Keratinocyte (primary cell): ENCODE results near the gene ECI1. TPM values are rescaled to one million over a fixed set of nuclear protein-coding genes. Genes with fewer than 3 reads are reported as not detected.

ENCODE experiments used
- DNase-seq: peaks from one replicate; pipeline ENCODE4 v3.0.0-alpha.2; 2011; ENCODE audit warnings: low read depth, missing footprints, low spot score
- FAIRE-seq: peaks from 2 replicates; lab custom pipeline; 2011; peaks lifted over from hg19 to GRCh38; lab: Jason Lieb, UNC
- H2AFZ ChIP-seq: 2 replicates; pipeline ENCODE4 v1.6.0; 2012; ENCODE audit warnings: low read length, control low read depth, inconsistent platforms; ENCODE audit not compliant: control insufficient read depth
- H3K27ac ChIP-seq: 2 replicates; pipeline ENCODE4 v1.5.1; 2011; ENCODE audit warnings: low read length; ENCODE audit not compliant: control insufficient read depth, insufficient read depth
- H3K27me3 ChIP-seq: 3 replicates; pipeline ENCODE4 v1.6.0; 2011; ENCODE audit warnings: low read length; ENCODE audit not compliant: control insufficient read depth, insufficient read depth; ENCODE audit errors: extremely low read depth
- H3K36me3 ChIP-seq, 2 experiments: 2 replicates in 1 of 2; 3 replicates in 1 of 2; pipeline ENCODE4 v1.5.1; 2011; ENCODE audit warnings: low read length in 2 of 2, mild to moderate bottlenecking in 1 of 2; ENCODE audit not compliant: control insufficient read depth in 2 of 2, insufficient read depth in 2 of 2; ENCODE audit errors: extremely low read depth in 1 of 2
- H3K4me1 ChIP-seq: 3 replicates; pipeline ENCODE4 v1.5.1; 2011; ENCODE audit warnings: low read length; ENCODE audit not compliant: control insufficient read depth, insufficient read depth; ENCODE audit errors: extremely low read depth
- H3K4me2 ChIP-seq: 3 replicates; pipeline ENCODE4 v1.6.0; 2011; ENCODE audit warnings: low read depth, low read length; ENCODE audit not compliant: control insufficient read depth, insufficient read depth; ENCODE audit errors: extremely low read depth
- H3K4me3 ChIP-seq, 3 experiments: fragments of 200-600 bp in 1 of 3; sonication (generic) in 1 of 3; 2 replicates in 2 of 3; 3 replicates in 1 of 3; pipeline ENCODE4 v1.5.1; 2011 to 2016; ENCODE audit warnings: low read length in 3 of 3, mild to moderate bottlenecking in 3 of 3, control low read depth in 2 of 3, inconsistent platforms in 1 of 3, low read depth in 1 of 3, mixed read lengths in 1 of 3, mixed run types in 1 of 3, moderate library complexity in 1 of 3; ENCODE audit not compliant: control insufficient read depth in 2 of 3, insufficient read depth in 2 of 3; ENCODE audit errors: extremely low read depth in 1 of 3
- H3K79me2 ChIP-seq: 2 replicates; pipeline ENCODE4 v1.6.0; 2012; ENCODE audit warnings: low read length; ENCODE audit not compliant: control insufficient read depth, insufficient read depth
- H3K9ac ChIP-seq: 3 replicates; pipeline ENCODE4 v1.6.0; 2011; ENCODE audit warnings: low read length; ENCODE audit not compliant: control insufficient read depth, insufficient read depth; ENCODE audit errors: extremely low read depth
- H3K9me1 ChIP-seq: 3 replicates; pipeline ENCODE4 v1.6.0; 2011; ENCODE audit warnings: low read length; ENCODE audit not compliant: control insufficient read depth, insufficient read depth; ENCODE audit errors: extremely low read depth
- H3K9me3 ChIP-seq: 2 replicates; pipeline ENCODE4 v1.5.1; 2012; ENCODE audit warnings: low read depth, low read length; ENCODE audit not compliant: control insufficient read depth
- H4K20me1 ChIP-seq: 3 replicates; pipeline ENCODE4 v1.6.0; 2011; ENCODE audit warnings: low read length; ENCODE audit not compliant: control insufficient read depth, insufficient read depth; ENCODE audit errors: extremely low read depth
- CTCF ChIP-seq, 3 experiments: IDR thresholded peaks in 1 of 3; conservative IDR thresholded peaks in 1 of 3; optimal IDR thresholded peaks in 1 of 3; 2 replicates in 2 of 3; 3 replicates in 1 of 3; pipeline versions ENCODE3 to v1.5.1; 2011; ENCODE audit warnings: low read length in 3 of 3, mild to moderate bottlenecking in 3 of 3, moderate library complexity in 2 of 3, control low read depth in 1 of 3, inconsistent platforms in 1 of 3; ENCODE audit not compliant: insufficient read depth in 2 of 3; ENCODE audit errors: extremely low read depth in 1 of 3
- EZH2 ChIP-seq: IDR thresholded peaks from one replicate; pipeline ENCODE4 v1.6.1; 2012; ENCODE audit warnings: inconsistent platforms, mild to moderate bottlenecking, low read length, moderate library complexity
- dilution Hi-C: fragments of 300-500 bp; cut with MboI; formaldehyde crosslinking; loops from one replicate; pipeline ENCODE4 v1.7.0; 2020; ENCODE audit warnings: low sequenced_read_pairs; ENCODE audit not compliant: extremely low pct_ligation_motif_present
- polyA plus RNA-seq, 5 experiments: library from polyadenylated mRNA; depleted of rRNA in 3 of 5; stranded (reverse) in 3 of 5; stranded (forward) in 1 of 5; unstranded in 1 of 5; fragments of >200 nt; gene quantifications; 1 replicate in 1 of 5; 2 replicates in 3 of 5; 3 replicates in 1 of 5; pipeline versions ENCODE4 v1.2.1 to v1.2.3, GENCODE V29; 2011 to 2012; ENCODE audit warnings: missing spikeins in 2 of 5, low read depth in 1 of 5, low replicate concordance in 1 of 5

The ECI1 gene
- polyA plus RNA-seq, 1 donor (not counting 4 experiments of a cell fraction or from before 2014, with no cell fraction given), result 19.7 TPM

- no peaks in the 10 kb centered on the region for H3K9me1 ChIP-seq
- H4K20me1 ChIP-seq, result peaks cover 14% of the 10 kb centered on the region
- H3K9ac ChIP-seq, result peak overlapping the region; percentile 80
- peaks cover 13% of the 10 kb centered on the region for H3K79me2 ChIP-seq
- H3K4me3 ChIP-seq, result peak overlapping the region; percentile 54 to 68 (median 64)
- peaks cover 17% of the 10 kb centered on the region for H3K4me1 ChIP-seq
- dilution Hi-C loops, result no loop called here
- H3K27me3 ChIP-seq, result no peaks in the 10 kb centered on the region
- peak overlapping the region; percentile 74 for H3K4me2 ChIP-seq
- DNase-seq (no peak), FAIRE-seq (no peak)
- peak overlapping the region; percentile 73 for H3K27ac ChIP-seq
- TF ChIP-seq CTCF (optimal IDR thresholded peaks at IDR 0.05 in 1 of 3, IDR thresholded peaks at IDR 0.05 in 1 of 3, conservative IDR thresholded peaks at IDR 0.05 in 1 of 3; ENCODE audit: extremely low read depth in 1 of 3, insufficient read depth in 2 of 3, low read length in 3 of 3), result no peak
- TF ChIP-seq EZH2, result no peak
- no peak overlapping the region for H2AFZ ChIP-seq
- H3K9me3 ChIP-seq, result no peaks in the 10 kb centered on the region
- peaks cover 21 to 26% of the 10 kb centered on the region in 2 experiments for H3K36me3 ChIP-seq
Measured at GRCh38 chr16:2250652-2251295, 613 bp downstream of the ECI1 start.

DNA sequence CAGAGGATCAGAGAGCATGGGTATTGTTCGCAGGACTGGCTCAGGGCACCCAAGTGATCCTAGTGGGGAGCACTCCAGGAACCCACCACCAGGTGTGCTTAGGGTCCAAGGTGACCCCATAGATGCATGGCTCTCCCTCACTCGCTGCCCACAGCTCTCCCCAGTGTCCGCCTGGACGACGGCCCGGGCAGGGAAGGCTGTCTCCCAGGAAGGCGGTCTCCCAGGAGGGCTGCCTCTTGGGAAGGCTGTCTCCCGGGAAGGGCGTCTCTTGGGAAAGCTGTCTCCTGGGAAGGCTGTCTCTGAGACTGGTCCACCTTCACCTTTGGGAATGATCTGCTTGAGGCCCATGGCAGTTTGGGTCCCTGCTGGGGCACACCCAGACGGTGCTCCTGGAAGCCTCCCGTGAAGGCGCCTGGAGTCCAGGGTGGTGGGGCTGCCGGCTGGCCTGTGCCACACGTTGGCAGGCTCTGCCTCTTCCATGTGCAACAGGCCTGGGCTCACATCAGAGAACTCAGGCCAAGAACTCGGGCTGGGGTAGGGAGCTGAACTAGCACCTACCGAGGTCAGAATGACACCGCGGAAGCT is 5.0 kb downstream of the ECI1 start:
- no peak overlapping the region for H3K4me3 ChIP-seq
- no peaks in the 10 kb centered on the region for H3K27me3 ChIP-seq
- no peak for DNase-seq
- no peaks in the 10 kb centered on the region for H4K20me1 ChIP-seq
- H3K36me3 ChIP-seq, result peaks cover 18 to 27% of the 10 kb centered on the region in 2 experiments
- H3K9me1 ChIP-seq, result no peaks in the 10 kb centered on the region
- H3K4me2 ChIP-seq, result no peak overlapping the region
- H3K27ac ChIP-seq, result no peak overlapping the region
- H3K9ac ChIP-seq, result no peak overlapping the region
- H2AFZ ChIP-seq, result no peak overlapping the region
- H3K9me3 ChIP-seq, result no peaks in the 10 kb centered on the region
- dilution Hi-C loops, result no loop called here
- peaks cover 10% of the 10 kb centered on the region for H3K4me1 ChIP-seq
- no peak for FAIRE-seq
- peaks cover 11% of the 10 kb centered on the region for H3K79me2 ChIP-seq
- TF ChIP-seq CTCF (optimal IDR thresholded peaks at IDR 0.05 in 1 of 3, IDR thresholded peaks at IDR 0.05 in 1 of 3, conservative IDR thresholded peaks at IDR 0.05 in 1 of 3; ENCODE audit: extremely low read depth in 1 of 3, insufficient read depth in 2 of 3, low read length in 3 of 3) (no peak), EZH2 (no peak)
